Tongue (tissue), 2 donors: ENCODE results near the gene TMC6. TPM values are rescaled to one million over a fixed set of nuclear protein-coding genes. Genes with fewer than 3 reads are reported as not detected.
"Not testable (repeated sequence)": the region's sequence is repeated elsewhere in the genome, so short reads cannot be mapped to it uniquely, and the experiment has no call there.

Experiments used
- DNase-seq: peaks from one replicate; pipeline ENCODE4 v3.0.0-alpha.2; 2015
- total RNA-seq: library from RNA; depleted of rRNA; stranded (reverse); fragments of >200 nt; gene quantifications from one replicate; pipeline ENCODE4 v1.2.3, GENCODE V29; 2014

Gene TMC6
- total RNA-seq, 1 donor from 2014 or later, result 16.8 TPM

GRCh38 chr17:78159575-78160158 lies 31.1 kb upstream of the TMC6 start:
- DNase-seq, result no peak

GRCh38 chr17:78154903-78155811 lies 26.6 kb upstream of the TMC6 start:
- DNase-seq, result no peak

- no peak for DNase-seq
Observed at GRCh38 chr17:78151514-78152008, 23.0 kb upstream of the TMC6 start.

GRCh38 chr17:78148286-78149016 lies 19.9 kb upstream of the TMC6 start:
- DNase-seq, result no peak

- DNase-seq, result no peak
Observed at GRCh38 chr17:78147315-78147998, 18.9 kb upstream of the TMC6 start.

- no peak for DNase-seq
Observed at GRCh38 chr17:78146881-78147280, 18.3 kb upstream of the TMC6 start.

- DNase-seq, result no peak
Observed at GRCh38 chr17:78146471-78146869, 17.9 kb upstream of the TMC6 start.

GRCh38 chr17:78144736-78145641 lies 16.4 kb upstream of the TMC6 start:
- no peak for DNase-seq

GRCh38 chr17:78144147-78144719 lies 15.7 kb upstream of the TMC6 start:
- peak; percentile 84 for DNase-seq

- DNase-seq, result no peak
Observed at GRCh38 chr17:78143214-78144146, 14.9 kb upstream of the TMC6 start.

- no peak for DNase-seq
Observed at GRCh38 chr17:78142119-78142861, 13.7 kb upstream of the TMC6 start.

GRCh38 chr17:78141437-78142118 lies 13.0 kb upstream of the TMC6 start:
- DNase-seq, result no peak

- peak; percentile 83 for DNase-seq
Observed at GRCh38 chr17:78140169-78141051, 11.9 kb upstream of the TMC6 start.

GRCh38 chr17:78139861-78140168 lies 11.3 kb upstream of the TMC6 start:
- DNase-seq, result not testable (repeated sequence)

GRCh38 chr17:78138204-78139060 lies 9.9 kb upstream of the TMC6 start:
- DNase-seq, result no peak
